GM23248 (cell line): ENCODE measurements around the gene GNB1. TPM values are rescaled to one million over a fixed set of nuclear protein-coding genes. Genes with fewer than 3 reads are reported as not detected.
"Not testable (repeated sequence)": the region's sequence is repeated elsewhere in the genome, so short reads cannot be mapped to it uniquely, and the experiment has no call there.

Source experiments
- DNase-seq: peaks from one replicate; pipeline ENCODE4 v3.0.0-alpha.2; 2015
- H2AFZ ChIP-seq: fragments of 200-600 bp; sonication (generic); 2 replicates; pipeline ENCODE4 v1.6.1; 2016; ENCODE audit warnings: antibody characterized with exemption
- H3F3A ChIP-seq: fragments of 200-600 bp; sonication (generic); 2 replicates; pipeline ENCODE4 v1.6.1; 2016; ENCODE audit warnings: mild to moderate bottlenecking, antibody characterized with exemption, mixed run types; ENCODE audit not compliant: insufficient read depth
- H3K27ac ChIP-seq: fragments of 200-600 bp; sonication (generic); 2 replicates; pipeline ENCODE4 v1.5.1; 2016; ENCODE audit warnings: mild to moderate bottlenecking
- H3K27me3 ChIP-seq: fragments of 200-600 bp; sonication (generic); replicated peaks from 2 replicates; pipeline ENCODE4 v1.6.1; 2016; ENCODE audit warnings: mild to moderate bottlenecking; ENCODE audit not compliant: insufficient read depth
- H3K36me3 ChIP-seq: fragments of 200-600 bp; sonication (generic); 2 replicates; pipeline ENCODE4 v1.6.1; 2016; ENCODE audit warnings: low read depth, mild to moderate bottlenecking
- H3K4me1 ChIP-seq: fragments of 200-600 bp; sonication (generic); 2 replicates; pipeline ENCODE4 v1.6.1; 2016; ENCODE audit warnings: mild to moderate bottlenecking; ENCODE audit not compliant: insufficient read depth
- H3K4me2 ChIP-seq: fragments of 200-600 bp; sonication (generic); one replicate; pipeline ENCODE4 v1.6.1; 2016; ENCODE audit warnings: mild to moderate bottlenecking; ENCODE audit not compliant: unreplicated experiment
- H3K4me3 ChIP-seq: fragments of 200-600 bp; sonication (generic); 2 replicates; pipeline ENCODE4 v1.5.1; 2016; ENCODE audit warnings: mild to moderate bottlenecking
- H3K79me2 ChIP-seq: fragments of 200-600 bp; sonication (generic); 2 replicates; pipeline ENCODE4 v1.6.1; 2016; ENCODE audit warnings: mild to moderate bottlenecking; ENCODE audit not compliant: insufficient read depth
- H3K9ac ChIP-seq: fragments of 200-600 bp; sonication (generic); 2 replicates; pipeline ENCODE4 v1.6.1; 2016; ENCODE audit warnings: mild to moderate bottlenecking
- H3K9me2 ChIP-seq: fragments of 200-600 bp; sonication (generic); 2 replicates; pipeline ENCODE4 v1.6.1; 2016; ENCODE audit warnings: mixed run types, mild to moderate bottlenecking, moderate library complexity; ENCODE audit not compliant: insufficient read depth
- H3K9me3 ChIP-seq: fragments of 200-600 bp; sonication (generic); one replicate; pipeline ENCODE4 v1.6.1; 2017; ENCODE audit warnings: low read depth
- H4K20me1 ChIP-seq: fragments of 200-600 bp; sonication (generic); 2 replicates; pipeline ENCODE4 v1.6.0; 2016; ENCODE audit not compliant: insufficient read depth
- EZH2 ChIP-seq: fragments of 200-600 bp; sonication (generic); IDR thresholded peaks from 2 replicates; pipeline ENCODE4 v1.6.1; 2018; ENCODE audit warnings: antibody characterized with exemption, mild to moderate bottlenecking; ENCODE audit not compliant: insufficient read depth, poor library complexity, severe bottlenecking
- EZH2phosphoT487 ChIP-seq: fragments of 200-600 bp; sonication (generic); IDR thresholded peaks from 2 replicates; pipeline ENCODE4 v1.6.1; 2018; ENCODE audit warnings: antibody characterized with exemption, moderate library complexity, mild to moderate bottlenecking, low read depth; ENCODE audit not compliant: insufficient read depth
- WGBS, 2 experiments: methylation state at CpG; one replicate each; pipeline ENCODE4 v1.1.6; 2015 to 2017; ENCODE audit warnings: low lambda C conversion rate in 2 of 2, low coverage in 1 of 2; ENCODE audit errors: missing lambda C conversion rate in 2 of 2; 5-methylcytosine and 5-hydroxymethylcytosine counted together
- in situ Hi-C: fragments of 300-500 bp; cut with MboI; formaldehyde crosslinking; loops from 2 replicates; pipeline ENCODE4 v1.15.0; 2020
- polyA plus RNA-seq: library from polyadenylated mRNA; unstranded; fragments of >200 nt; fragmentation: Nextera tagmentation; extraction: Ambion mirVana; gene quantifications from 2 replicates; pipeline ENCODE4 v1.2.1, GENCODE V29; 2016
- total RNA-seq: library from RNA; depleted of rRNA; stranded (reverse); fragments of >200 nt; shearing (Covaris generic); gene quantifications from 2 replicates; pipeline ENCODE4 v1.2.3, GENCODE V29; 2014

GNB1 gene
- total and polyA plus RNA-seq, 2 experiments from 2014 or later: 92.0 to 97.7 TPM

- Histone ChIP-seq H3K79me2 (peaks cover 100% of the 10 kb centered on the region), H3K4me2 (no peak overlapping the region), H3K4me3 (no peak overlapping the region), H4K20me1 (peaks cover 69% of the 10 kb centered on the region), H3K9ac (no peak overlapping the region), H3K27me3 (no peaks in the 10 kb centered on the region), H3K27ac (0 out of 2 replicates have a peak overlapping the region, but pooled peaks have one; percentile 59), H3K4me1 (peaks cover 68% of the 10 kb centered on the region), H3K9me3 (no peaks in the 10 kb centered on the region), H3K9me2 (no peaks in the 10 kb centered on the region), H3F3A (peaks cover 59% of the 10 kb centered on the region), H3K36me3 (no peaks in the 10 kb centered on the region), H2AFZ (no peak overlapping the region)
- 16 to 20% methylated on average over 1 of the region's 1 CpG for WGBS, 2 experiments
- TF ChIP-seq EZH2 (no peak), EZH2phosphoT487 (no peak)
- no peak for DNase-seq
- in situ Hi-C loops: no loop called here
Observed at GRCh38 chr1:1861339-1861730, 29.6 kb downstream of the GNB1 start.

- peaks cover 59% of the 10 kb centered on the region for H3F3A ChIP-seq
- peak overlapping the region; percentile 75 for H3K4me2 ChIP-seq
- peak overlapping the region; percentile 18; the same call in 1 of the 2 replicates for H3K4me3 ChIP-seq
- H3K9me3 ChIP-seq, H3K9me2 ChIP-seq, H2AFZ ChIP-seq, H3K27me3 ChIP-seq, H3K36me3 ChIP-seq, DNase-seq, in situ Hi-C loops: not testable (repeated sequence)
- peaks cover 68% of the 10 kb centered on the region for H3K4me1 ChIP-seq
- peak overlapping the region; percentile 67 for H3K9ac ChIP-seq
- H4K20me1 ChIP-seq: peaks cover 62% of the 10 kb centered on the region
- WGBS, 2 experiments: 47 to 55% methylated on average over 8 of the region's 8 CpGs
- H3K27ac ChIP-seq: peak overlapping the region; percentile 86
- H3K79me2 ChIP-seq: peaks cover 100% of the 10 kb centered on the region
Observed at GRCh38 chr1:1859970-1860697, 30.8 kb downstream of the GNB1 start.

- Histone ChIP-seq H3K9me2 (no peaks in the 10 kb centered on the region), H3F3A (peaks cover 56% of the 10 kb centered on the region), H3K79me2 (peaks cover 100% of the 10 kb centered on the region), H2AFZ (no peak overlapping the region), H3K4me1 (peaks cover 67% of the 10 kb centered on the region), H3K9ac (peak overlapping the region; percentile 67), H3K4me3 (peak overlapping the region; percentile 55), H3K27me3 (no peaks in the 10 kb centered on the region), H3K4me2 (peak overlapping the region; percentile 75), H3K9me3 (no peaks in the 10 kb centered on the region), H3K36me3 (no peaks in the 10 kb centered on the region), H4K20me1 (peaks cover 62% of the 10 kb centered on the region), H3K27ac (peak overlapping the region; percentile 86)
- TF ChIP-seq EZH2phosphoT487 (no peak), EZH2 (no peak)
- in situ Hi-C loops: no loop called here
- WGBS, 2 experiments: 7 to 9% methylated on average over 9 of the region's 9 CpGs
- DNase-seq: peak; percentile 97
Observed at GRCh38 chr1:1858382-1859086, 32.4 kb downstream of the GNB1 start.

- no peaks in the 10 kb centered on the region for H3K9me3 ChIP-seq
Observed at GRCh38 chr1:1857096-1857703, 33.7 kb downstream of the GNB1 start.

GRCh38 chr1:1856161-1856560 is 34.7 kb downstream of the GNB1 start:
- H3K4me2 ChIP-seq, H3K4me3 ChIP-seq, H3K36me3 ChIP-seq, DNase-seq, H3K9ac ChIP-seq, H3K9me2 ChIP-seq, H3K9me3 ChIP-seq, in situ Hi-C loops, H3K27me3 ChIP-seq, H2AFZ ChIP-seq: not testable (repeated sequence)
- Histone ChIP-seq H3K79me2 (peaks cover 100% of the 10 kb centered on the region), H3K27ac (peak overlapping the region; percentile 86; the same call in 1 of the 2 replicates), H3K4me1 (peaks cover 45% of the 10 kb centered on the region), H4K20me1 (peaks cover 46% of the 10 kb centered on the region), H3F3A (peaks cover 44% of the 10 kb centered on the region)
- 80 to 82% methylated on average over 6 of the region's 6 CpGs for WGBS, 2 experiments

More at GRCh38 chr1:1857096-1857703, 33.7 kb downstream of the GNB1 start:
- peaks cover 52% of the 10 kb centered on the region for H3F3A ChIP-seq
- H3K36me3 ChIP-seq: no peaks in the 10 kb centered on the region
- H3K9ac ChIP-seq: peak overlapping the region; percentile 67; the same call in 1 of the 2 replicates
- in situ Hi-C loops: no loop called here
- H4K20me1 ChIP-seq: peaks cover 56% of the 10 kb centered on the region
- no peak for DNase-seq
- H3K9me2 ChIP-seq: no peaks in the 10 kb centered on the region
- TF ChIP-seq EZH2phosphoT487: no peak
- TF ChIP-seq EZH2: no peak
- H3K27ac ChIP-seq: peak overlapping the region; percentile 86
- peaks cover 54% of the 10 kb centered on the region for H3K4me1 ChIP-seq
- H3K27me3 ChIP-seq: no peaks in the 10 kb centered on the region
- H3K4me3 ChIP-seq: no peak overlapping the region
- WGBS, 2 experiments: 17% methylated on average over 4 of the region's 4 CpGs
- H2AFZ ChIP-seq: no peak overlapping the region
- peaks cover 100% of the 10 kb centered on the region for H3K79me2 ChIP-seq
- no peak overlapping the region for H3K4me2 ChIP-seq
